AG09309 (cell line): ENCODE measurements around the gene GLB1L3.
A peak's percentile ranks its signal among the peaks of the same experiment; 100 is the strongest.
"Not testable (repeated sequence)": the region's sequence is repeated elsewhere in the genome, so short reads cannot be mapped to it uniquely, and the experiment has no call there.

ENCODE experiments used
- DNase-seq: peaks from one replicate; pipeline ENCODE4 v3.0.0-alpha.2; 2010; ENCODE audit warnings: low read depth
- H3K4me3 ChIP-seq: 2 replicates; pipeline ENCODE4 v1.5.1; 2011; ENCODE audit warnings: mild to moderate bottlenecking, low read depth, low read length, moderate library complexity; ENCODE audit not compliant: control insufficient read depth
- TF ChIP-seq, protein P1 (sequence below): IDR thresholded peaks from 2 replicates; pipeline ENCODE4 v1.5.1; 2011; ENCODE audit warnings: mild to moderate bottlenecking, low read depth, low read length, inconsistent platforms; ENCODE audit not compliant: insufficient read depth, control insufficient read depth; ENCODE audit errors: missing control alignments

GLB1L3 gene

DNA sequence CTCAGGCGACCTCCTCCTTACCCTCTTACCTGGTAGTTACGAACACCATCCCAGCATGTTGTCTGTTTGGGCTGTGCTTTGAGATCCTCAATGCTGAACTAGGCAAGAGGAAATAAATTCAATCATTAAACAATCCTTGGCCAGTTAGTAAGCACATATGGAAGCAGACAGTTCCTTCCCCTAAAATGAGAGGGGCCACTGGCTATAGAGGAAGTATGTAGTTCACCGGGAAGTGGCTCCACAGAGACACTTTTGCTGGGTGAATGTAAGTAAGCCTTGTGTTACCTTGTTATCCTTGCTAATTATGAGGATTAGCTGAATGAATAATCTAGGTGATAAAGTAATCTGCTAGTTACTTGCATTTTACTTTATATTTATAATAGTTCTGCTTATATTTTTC is 25.9 kb upstream of the GLB1L3 start:
- no peak overlapping the region for H3K4me3 ChIP-seq
- DNase-seq: no peak
- TF ChIP-seq, protein P1, sequence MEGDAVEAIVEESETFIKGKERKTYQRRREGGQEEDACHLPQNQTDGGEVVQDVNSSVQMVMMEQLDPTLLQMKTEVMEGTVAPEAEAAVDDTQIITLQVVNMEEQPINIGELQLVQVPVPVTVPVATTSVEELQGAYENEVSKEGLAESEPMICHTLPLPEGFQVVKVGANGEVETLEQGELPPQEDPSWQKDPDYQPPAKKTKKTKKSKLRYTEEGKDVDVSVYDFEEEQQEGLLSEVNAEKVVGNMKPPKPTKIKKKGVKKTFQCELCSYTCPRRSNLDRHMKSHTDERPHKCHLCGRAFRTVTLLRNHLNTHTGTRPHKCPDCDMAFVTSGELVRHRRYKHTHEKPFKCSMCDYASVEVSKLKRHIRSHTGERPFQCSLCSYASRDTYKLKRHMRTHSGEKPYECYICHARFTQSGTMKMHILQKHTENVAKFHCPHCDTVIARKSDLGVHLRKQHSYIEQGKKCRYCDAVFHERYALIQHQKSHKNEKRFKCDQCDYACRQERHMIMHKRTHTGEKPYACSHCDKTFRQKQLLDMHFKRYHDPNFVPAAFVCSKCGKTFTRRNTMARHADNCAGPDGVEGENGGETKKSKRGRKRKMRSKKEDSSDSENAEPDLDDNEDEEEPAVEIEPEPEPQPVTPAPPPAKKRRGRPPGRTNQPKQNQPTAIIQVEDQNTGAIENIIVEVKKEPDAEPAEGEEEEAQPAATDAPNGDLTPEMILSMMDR: no peak

DNA sequence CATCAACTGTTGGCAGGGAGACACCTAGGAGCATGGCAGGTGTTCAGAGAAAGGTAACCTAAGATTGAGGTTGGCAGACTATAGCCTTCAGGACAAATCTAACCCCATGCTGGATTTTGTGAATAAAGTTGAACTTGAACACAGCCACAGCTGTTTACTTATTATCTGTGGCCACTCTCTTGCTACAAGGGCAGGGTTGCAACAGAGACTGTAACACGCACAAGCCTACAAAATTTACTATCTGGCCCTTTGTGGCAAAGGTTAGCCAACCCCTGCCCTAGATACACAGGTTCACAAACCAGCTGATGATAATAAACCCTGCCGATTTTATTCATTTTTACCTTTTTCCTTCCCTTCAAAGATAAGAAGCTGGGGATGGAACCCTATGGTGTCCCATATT is 25.5 kb upstream of the GLB1L3 start:
- DNase-seq: no peak
- no peak overlapping the region for H3K4me3 ChIP-seq
- TF ChIP-seq, protein P1: no peak

DNA sequence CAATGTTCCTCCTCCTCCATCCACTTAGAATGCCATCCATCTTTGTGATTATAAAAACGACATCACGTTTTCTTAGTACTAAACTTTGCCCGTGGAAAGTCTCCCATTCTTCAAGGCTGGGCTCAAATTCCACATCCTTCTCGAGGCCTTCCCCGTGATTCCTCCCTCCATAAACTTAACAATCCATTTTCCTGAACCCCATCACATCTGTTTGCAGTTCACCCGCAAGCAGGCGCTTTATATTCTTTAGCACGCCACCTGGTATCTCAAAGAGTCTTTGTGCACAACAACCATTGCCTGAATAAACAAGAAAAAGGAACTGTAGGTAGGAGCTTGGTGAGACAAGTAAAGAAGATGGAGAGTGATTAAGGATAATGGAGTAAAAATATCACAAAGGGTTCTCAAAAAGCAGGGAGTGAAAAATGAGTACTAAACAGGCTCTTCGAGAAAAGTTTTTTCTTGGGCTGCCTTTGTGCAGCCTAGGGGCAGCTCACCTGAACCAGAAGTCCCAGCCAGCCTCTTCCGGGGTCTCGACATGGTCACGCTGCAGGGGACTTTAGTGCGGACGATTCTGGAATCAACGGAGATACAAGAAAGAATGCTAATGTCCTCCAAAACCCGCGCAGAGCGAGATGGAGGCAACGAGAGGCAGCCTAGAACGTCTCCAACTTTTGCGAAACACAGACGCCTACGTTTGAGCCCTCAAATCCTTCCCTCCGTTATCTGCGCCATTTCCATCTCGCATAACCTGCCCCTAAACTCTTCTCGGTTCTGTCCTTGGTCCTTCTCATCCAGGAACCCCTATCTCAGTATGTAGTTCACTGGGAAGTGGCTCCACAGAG is 23.6 kb upstream of the GLB1L3 start:
- H3K4me3 ChIP-seq: peak overlapping the region; percentile 98
- peak; percentile 17 for DNase-seq
- TF ChIP-seq, protein P1: no peak

DNA sequence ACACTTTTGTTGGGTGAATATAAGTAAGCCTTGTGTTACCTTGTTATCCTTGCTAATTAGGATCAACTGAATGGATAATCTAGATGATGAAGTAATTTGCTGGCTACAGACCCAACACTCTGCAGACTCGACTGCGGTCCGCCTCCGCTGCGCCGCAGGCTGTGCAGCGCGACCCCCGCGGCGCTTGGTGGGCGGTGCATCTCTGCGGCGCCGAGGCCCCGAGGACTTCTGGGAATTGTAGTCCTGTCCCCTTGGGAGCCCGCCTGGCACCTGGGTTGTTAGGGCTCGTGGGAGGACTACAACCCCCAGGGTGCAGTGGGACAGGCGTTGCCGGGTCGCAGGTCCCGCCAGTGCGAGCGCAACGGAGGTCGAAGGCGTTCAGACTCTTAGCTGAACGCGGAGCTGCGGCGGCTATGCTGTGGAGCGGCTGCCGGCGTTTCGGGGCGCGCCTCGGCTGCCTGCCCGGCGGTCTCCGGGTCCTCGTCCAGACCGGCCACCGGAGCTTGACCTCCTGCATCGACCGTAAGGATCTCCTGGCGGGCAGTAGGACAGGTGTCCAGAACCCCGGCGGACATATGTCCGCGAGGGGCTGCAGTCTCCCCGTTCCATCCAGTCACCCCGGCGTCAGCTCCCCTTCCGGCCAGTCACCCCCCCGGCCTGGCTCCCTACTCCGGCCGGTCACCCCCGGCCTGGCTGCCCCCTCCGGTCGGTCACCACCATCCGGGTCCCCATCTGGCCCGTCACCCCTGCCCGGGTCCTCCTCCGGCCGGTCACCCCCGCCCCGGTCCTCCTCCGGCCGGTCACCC is 22.8 kb upstream of the GLB1L3 start, which contains the start of the genes ACAD8 and THYN1:
ACAD8 (plus strand) TSS at position 381 of the 806 bp plus-strand sequence; CDS start at position 414, 33 bp downstream.
THYN1 (minus strand) TSS at position 165 of the 806 bp plus-strand sequence. CDS start 470 bp downstream, outside the sequence.
- peak within 1 kb of the TSS; percentile 98 for H3K4me3 ChIP-seq
- TF ChIP-seq, protein P1: no peak
- peak; percentile 75 for DNase-seq

DNA sequence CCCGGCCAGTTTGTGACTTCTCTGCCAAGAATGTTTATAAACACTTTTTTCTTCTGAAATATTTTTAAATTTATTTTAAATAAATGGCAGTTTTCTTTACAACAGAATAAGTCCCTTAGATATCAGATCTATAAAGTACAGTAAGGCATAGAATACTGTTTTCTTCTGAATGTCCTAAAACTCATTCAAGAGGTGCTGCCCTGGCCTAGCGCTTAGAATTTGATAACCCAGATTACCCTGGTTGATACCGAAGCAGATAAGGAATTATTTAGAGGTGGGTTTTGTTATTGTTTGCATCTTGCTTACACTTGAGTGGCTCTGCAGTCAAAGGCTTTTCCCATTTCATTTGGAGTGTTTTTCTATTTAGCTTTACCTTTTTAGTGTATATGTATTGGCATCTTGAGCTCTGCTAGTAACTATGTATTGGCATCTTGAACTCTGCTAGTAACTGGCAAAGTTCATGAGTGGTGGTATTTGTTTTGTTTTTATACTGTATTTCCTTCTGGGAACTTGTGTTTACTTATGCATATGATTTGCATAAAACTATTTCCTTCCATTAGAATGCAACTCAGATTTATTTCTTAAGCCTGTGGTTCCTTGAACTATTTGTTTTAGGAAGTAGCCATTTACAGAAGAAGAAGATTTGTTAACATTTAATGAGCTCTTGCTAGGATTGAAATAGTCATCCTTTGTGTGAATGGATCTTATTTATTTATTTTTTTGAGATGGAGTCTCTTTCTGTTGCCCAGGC is 21.6 kb upstream of the GLB1L3 start:
- TF ChIP-seq, protein P1: no peak
- peak overlapping the region; percentile 98 for H3K4me3 ChIP-seq
- DNase-seq: no peak

DNA sequence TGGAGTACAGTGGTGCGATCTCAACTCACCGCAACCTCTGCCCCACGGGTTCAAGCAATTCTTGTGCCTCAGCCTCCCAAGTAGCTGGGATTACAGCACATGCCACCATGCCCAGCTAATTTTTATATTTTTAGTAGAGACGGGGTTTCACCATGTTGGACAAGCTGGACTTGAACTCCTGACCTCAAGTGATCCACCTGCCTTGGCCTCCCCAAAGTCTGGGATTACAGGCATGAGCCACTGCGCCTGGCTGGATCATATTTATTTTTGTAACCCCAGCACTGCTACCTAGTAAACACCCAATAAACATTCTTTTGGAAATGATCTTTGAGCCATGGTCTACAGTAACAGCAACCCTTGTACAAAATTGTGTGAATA is 21.0 kb upstream of the GLB1L3 start:
- DNase-seq, H3K4me3 ChIP-seq: not testable (repeated sequence)
